GM10847 (cell line): ENCODE measurements around the gene SART3.

Source experiments
- POLR2A ChIP-seq: IDR thresholded peaks from 2 replicates; pipeline ENCODE4 v1.6.1; 2011; ENCODE audit not compliant: insufficient read length; ENCODE audit errors: extremely low read depth

Gene SART3

DNA sequence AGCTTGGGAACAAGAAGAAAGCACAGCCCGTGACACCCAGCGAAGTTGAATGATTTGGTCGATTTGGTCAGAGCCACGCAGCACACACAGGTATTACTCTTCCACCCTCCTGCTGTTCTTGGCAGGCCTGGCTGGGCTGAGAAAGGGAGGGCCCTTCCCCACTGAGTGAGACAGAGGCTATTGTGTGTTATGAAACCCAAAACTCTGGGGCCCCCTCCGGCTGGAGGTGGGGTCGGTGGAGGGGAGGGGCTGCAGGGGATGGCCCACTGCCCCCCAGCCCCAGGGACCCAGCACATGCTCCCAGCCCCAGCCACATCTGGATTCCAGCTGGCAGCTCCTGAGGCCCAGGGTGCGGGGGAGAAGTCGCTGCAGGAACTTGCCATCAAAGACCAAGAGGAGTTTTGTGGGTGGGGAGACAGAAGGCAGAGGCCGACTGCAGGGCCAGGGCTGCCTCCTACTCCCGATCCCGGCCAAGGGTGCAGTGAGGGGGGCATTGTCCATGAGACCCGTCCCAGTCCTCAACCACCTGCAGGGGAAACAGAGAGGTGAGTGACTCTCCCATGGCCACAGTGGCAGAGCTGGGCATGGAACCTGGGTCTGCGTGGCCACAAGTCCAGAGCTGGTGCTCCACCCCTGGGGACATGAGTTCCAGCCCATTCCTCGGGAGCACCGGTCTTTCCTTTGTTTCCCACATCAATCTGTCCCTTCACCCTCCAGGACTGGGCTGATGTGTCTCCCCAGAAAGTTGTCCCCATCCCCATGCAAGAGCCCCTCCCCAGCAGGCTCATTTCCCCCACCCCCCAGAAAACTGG lies 28.3 kb upstream of the SART3 start:
- TF ChIP-seq POLR2A = no peak

DNA sequence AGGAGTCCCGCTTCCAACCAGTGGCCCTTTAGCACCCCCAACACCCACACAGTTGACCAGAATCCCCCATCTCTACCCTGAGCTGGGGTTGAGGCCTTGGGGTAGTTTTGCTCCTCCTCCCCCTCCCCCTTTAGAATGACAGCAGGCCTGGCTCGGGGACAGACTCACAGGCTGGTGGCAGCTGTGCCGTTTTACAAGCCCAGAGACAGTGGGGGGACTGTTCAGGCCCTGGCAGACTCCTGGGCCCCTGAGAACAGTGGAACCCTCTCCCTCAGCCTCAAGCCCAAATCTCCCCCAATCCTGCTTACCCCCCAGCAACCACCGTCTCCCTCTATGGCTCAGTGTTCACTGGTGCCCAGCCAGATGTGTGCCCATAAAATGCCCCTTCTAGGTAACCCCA lies 26.9 kb upstream of the SART3 start:
- TF ChIP-seq POLR2A = no peak

DNA sequence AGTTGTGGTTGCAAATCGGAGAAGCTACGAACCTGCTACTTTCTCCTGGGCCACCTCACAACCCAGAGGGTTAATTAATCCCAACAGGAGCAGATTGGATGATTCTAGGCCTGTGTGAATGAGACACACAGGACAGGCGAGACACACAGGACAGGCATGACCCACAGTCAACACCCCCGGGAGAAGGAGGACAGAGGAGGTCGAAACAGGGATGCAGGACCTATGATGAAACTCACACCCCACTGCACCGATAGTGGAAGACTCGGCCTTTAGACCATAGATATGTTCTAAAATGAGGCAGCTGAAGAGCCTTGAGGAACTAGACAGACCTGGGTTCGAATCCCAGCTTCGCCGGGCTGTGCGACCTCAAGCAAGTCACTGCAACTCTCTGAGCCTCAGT lies 25.3 kb upstream of the SART3 start:
- no peak for TF ChIP-seq POLR2A

GRCh38 chr12:108585864-108586263 lies 24.9 kb upstream of the SART3 start:
- no peak for TF ChIP-seq POLR2A

DNA sequence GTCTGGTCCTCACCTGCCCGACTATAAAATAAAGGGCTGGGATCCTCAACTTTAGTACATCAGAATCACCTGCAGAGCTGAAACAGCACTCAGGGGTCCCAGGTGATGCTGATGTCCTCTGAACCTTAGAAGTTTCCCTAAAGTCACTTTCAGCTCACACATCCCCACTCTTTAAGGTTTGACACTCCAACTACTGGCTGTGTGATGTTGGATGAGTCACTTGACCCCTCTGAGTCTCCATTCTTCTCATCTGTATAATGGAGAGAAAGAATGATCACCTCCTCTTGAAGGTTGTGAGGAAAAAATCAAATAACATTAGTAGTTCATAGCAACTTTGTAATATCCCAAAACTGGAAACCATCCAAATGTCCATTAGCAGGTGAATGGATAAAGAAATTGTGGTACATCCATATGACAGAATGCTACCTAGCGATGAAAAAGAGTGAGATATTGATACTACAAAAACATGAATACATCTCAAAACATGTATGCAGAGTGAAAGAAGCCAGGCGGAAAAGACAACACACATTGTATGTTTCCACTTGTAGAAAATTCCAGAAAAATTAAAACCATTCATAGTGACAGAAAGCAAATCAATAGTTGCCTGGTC lies 23.6 kb upstream of the SART3 start:
- TF ChIP-seq POLR2A = no peak

- no peak for TF ChIP-seq POLR2A
Observed at GRCh38 chr12:108583991-108584390, 23.0 kb upstream of the SART3 start.

GRCh38 chr12:108582978-108583770 lies 22.2 kb upstream of the SART3 start:
- no peak for TF ChIP-seq POLR2A

DNA sequence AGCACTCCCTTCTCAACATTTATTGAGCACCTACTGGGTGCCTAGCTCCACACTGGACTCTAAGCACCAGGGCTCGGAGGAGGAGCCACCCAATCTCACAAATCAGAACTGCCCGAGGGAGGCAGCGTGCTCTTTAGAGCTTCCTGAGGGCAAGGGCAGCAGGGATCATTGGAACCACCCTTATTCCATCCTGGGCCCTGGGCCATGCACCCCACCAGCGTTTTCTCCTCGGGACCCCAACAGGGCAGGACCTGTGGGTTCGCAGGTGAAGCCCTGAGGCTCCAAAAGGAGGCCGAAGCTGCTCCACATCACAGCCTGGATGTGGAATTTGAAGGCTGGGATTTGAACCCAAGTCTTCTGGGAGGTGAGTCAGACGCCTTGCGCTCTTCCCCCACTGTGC lies 21.5 kb upstream of the SART3 start:
- TF ChIP-seq POLR2A = no peak

- no peak for TF ChIP-seq POLR2A
Observed at GRCh38 chr12:108581311-108582227, 20.6 kb upstream of the SART3 start.

- no peak for TF ChIP-seq POLR2A
Observed at GRCh38 chr12:108580531-108580930, 19.6 kb upstream of the SART3 start.

DNA sequence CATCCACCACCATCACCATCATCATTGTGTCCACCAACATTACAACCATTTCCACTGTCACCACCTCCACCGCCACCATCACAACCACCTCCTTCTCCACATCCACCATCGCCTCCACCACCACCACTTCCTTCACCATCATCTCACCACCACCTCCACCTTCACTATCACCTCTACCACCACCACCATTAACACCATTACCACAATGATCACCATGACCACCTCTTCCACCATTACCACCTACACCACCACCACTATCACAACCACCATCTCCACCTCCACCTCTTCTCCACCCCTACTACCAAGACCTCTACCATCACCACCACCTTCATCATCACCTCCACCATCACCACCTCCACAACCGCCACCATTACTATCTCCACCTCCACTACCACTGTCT lies 17.8 kb upstream of the SART3 start:
- no peak for TF ChIP-seq POLR2A

DNA sequence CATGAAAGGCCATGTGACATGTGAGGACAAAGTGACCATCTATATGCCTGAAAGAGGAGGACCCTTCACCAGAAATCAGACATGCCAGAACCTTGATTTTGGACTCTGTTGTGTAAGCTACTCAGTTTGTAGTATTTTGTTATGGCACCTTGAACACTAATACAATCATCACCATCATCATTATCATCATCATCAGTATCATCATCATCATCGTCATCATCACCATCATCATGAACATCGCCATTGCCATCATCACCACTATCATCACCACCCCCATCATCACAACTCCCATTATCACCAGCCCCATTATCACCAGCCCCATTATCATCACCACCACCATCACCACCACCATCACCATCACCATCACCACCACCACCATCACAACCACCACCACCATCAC lies 17.3 kb upstream of the SART3 start:
- no peak for TF ChIP-seq POLR2A

DNA sequence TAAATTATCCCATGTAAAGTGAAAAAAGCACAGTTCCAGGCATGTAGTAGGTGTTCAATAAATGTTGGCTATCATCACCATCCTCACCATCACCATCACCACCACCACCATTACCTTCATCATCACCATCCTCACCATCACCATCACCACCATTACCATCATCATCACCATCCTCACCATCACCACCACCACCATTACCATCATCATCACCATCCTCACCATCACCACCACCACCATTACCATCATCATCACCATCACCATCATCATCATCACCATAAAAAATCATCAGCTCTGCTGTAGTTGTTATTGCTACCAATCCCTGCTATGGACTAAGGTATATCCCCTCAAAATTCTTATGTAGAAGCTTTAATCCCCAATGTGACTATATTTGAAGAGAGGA lies 16.5 kb upstream of the SART3 start:
- no peak for TF ChIP-seq POLR2A

DNA sequence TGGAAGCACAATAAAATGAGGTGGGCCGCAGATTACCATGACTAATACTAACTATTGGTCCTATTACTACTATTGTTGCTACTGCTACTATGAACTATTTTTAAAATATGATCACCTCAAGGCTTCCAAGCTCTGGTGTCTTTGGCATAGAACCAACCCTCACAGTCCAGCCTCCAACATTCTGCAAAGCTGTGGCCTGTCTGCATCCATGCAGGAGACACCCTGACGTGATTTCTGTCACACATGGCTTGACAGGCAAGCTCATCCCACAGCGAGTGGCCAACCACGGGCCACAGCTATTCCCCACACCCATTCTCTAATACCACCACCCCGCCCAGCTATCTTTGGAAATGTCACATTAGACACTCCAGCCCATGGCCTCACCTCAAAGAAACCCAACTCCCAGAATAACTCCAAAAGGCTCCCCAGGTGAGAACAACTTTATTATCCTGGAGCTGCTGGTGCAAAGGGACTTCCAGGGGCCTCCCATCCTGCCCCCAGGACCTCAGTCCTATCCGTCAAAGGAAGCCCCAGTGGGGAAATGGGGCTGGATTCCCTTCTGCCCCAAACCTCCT lies 15.8 kb upstream of the SART3 start:
- TF ChIP-seq POLR2A = no peak
